Gastroesophageal sphincter (tissue), 3 donors: ENCODE measurements around the gene PDE1A.

Experiments
- POLR2A ChIP-seq, 2 donors: fragments of 450-650 bp; IDR thresholded peaks; one replicate each; pipeline ENCODE4 v1.6.1; 2017; ENCODE audit warnings: antibody characterized with exemption in 2 of 2, mild to moderate bottlenecking in 2 of 2, moderate library complexity in 1 of 2
- TF ChIP-seq, protein P1 (sequence below), 4 experiments: fragments of 200-600 bp in 2 of 4; fragments of 450-650 bp in 2 of 4; sonication (generic) in 1 of 4; IDR thresholded peaks; one replicate each; pipeline ENCODE4 v1.5.1; 2017 to 2019; ENCODE audit warnings: antibody characterized with exemption in 4 of 4, mild to moderate bottlenecking in 2 of 4, moderate library complexity in 2 of 4

DNA sequence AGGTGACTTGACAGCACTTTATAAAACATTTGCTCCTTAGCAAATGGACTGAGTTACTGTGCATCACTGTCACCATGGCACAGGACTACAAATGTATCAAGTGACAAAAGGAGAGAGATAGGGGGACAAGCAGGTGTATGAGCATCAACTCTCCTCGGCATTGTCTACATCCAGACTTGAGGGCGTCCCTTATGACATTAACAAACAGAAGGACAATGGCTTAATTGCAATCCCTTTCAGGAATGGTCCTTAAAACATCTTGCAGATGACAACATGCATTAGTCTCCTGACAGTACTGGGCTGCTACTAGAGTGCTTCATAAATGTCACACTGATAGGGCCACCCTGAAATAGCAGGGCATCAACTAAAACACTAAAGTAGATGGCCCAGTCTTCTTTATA lies 198.8 kb downstream of the PDE1A start:
- TF ChIP-seq, protein P1, sequence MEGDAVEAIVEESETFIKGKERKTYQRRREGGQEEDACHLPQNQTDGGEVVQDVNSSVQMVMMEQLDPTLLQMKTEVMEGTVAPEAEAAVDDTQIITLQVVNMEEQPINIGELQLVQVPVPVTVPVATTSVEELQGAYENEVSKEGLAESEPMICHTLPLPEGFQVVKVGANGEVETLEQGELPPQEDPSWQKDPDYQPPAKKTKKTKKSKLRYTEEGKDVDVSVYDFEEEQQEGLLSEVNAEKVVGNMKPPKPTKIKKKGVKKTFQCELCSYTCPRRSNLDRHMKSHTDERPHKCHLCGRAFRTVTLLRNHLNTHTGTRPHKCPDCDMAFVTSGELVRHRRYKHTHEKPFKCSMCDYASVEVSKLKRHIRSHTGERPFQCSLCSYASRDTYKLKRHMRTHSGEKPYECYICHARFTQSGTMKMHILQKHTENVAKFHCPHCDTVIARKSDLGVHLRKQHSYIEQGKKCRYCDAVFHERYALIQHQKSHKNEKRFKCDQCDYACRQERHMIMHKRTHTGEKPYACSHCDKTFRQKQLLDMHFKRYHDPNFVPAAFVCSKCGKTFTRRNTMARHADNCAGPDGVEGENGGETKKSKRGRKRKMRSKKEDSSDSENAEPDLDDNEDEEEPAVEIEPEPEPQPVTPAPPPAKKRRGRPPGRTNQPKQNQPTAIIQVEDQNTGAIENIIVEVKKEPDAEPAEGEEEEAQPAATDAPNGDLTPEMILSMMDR (IDR thresholded peaks at IDR 0.05) = no peak
- no peak for TF ChIP-seq POLR2A (IDR thresholded peaks at IDR 0.05)
